IPS DF 6.9 (cell line): ENCODE measurements around the gene KRT81.

ENCODE experiments used
- DNase-seq: peaks from one replicate; pipeline ENCODE4 v3.0.0-alpha.2; 2013; ENCODE audit warnings: low read depth, low spot score
- H3K27ac ChIP-seq: one replicate; pipeline ENCODE4 v1.5.1; 2013; ENCODE audit warnings: low read length, control low read depth
- H3K27me3 ChIP-seq: 2 replicates; pipeline ENCODE4 v1.6.1; 2013; ENCODE audit warnings: mild to moderate bottlenecking, low read length; ENCODE audit not compliant: control insufficient read depth, insufficient read depth
- H3K36me3 ChIP-seq: 2 replicates; pipeline ENCODE4 v1.6.1; 2013; ENCODE audit warnings: low read length; ENCODE audit not compliant: control insufficient read depth, insufficient read depth
- H3K4me1 ChIP-seq: 2 replicates; pipeline ENCODE4 v1.6.1; 2013; ENCODE audit warnings: low read length; ENCODE audit not compliant: control insufficient read depth, insufficient read depth
- H3K4me3 ChIP-seq: 2 replicates; pipeline ENCODE4 v1.5.1; 2013; ENCODE audit warnings: mild to moderate bottlenecking, low read length
- H3K9me3 ChIP-seq: 2 replicates; pipeline ENCODE4 v1.6.1; 2013; ENCODE audit warnings: low read length, inconsistent platforms; ENCODE audit not compliant: control insufficient read depth, insufficient read depth
- WGBS: extraction: QIAGEN DNeasy Blood & Tissue Kit; methylation state at CpG from one replicate; pipeline ENCODE4 v1.1.7; 2013; ENCODE audit warnings: mixed read lengths, missing lambda C conversion rate; ENCODE audit not compliant: insufficient read length, insufficient coverage; 5-methylcytosine and 5-hydroxymethylcytosine counted together

The KRT81 gene

DNA sequence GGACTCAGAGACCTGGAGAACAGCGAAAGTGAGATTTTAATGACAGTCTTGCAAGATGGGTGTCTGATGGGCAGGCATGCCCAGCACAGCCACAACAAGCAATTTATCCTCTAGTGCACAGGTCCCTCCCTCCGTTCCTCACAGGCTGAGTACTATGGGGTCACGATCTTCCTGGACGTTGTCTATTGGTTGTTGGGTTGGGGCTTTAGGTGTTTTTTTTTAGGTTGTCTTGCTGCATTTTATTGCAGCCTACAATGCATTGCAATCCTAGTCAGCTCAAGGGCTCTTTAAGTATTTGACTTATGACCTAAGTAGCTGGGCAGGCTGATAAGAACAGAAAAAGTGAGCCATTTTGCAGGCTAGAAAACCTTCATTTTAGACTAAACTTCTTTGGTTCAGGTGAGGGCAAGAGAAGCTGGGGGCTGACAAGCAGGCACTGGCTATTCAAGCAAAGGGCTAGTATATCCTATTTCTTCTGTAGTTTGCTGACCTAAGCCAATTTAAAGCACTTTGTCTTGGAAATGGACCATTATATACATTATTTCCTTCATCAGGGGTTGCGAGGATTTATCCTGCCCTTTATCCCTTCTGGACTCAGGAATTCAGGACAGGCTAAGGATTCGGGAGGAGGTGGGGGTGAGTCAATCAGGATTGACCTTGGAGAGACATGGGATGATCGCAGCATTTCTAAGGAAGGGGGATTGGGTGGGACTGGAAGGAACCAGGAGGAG lies 52.3 kb downstream of the KRT81 start:
- Histone ChIP-seq H3K36me3 (no peaks in the 10 kb centered on the region), H3K27me3 (no peaks in the 10 kb centered on the region), H3K4me3 (no peak overlapping the region), H3K4me1 (peaks cover 8% of the 10 kb centered on the region), H3K27ac (no peak overlapping the region), H3K9me3 (no peaks in the 10 kb centered on the region)
- no peak for DNase-seq
- WGBS = no CpG with 5 or more reads among the region's 7 CpGs

DNA sequence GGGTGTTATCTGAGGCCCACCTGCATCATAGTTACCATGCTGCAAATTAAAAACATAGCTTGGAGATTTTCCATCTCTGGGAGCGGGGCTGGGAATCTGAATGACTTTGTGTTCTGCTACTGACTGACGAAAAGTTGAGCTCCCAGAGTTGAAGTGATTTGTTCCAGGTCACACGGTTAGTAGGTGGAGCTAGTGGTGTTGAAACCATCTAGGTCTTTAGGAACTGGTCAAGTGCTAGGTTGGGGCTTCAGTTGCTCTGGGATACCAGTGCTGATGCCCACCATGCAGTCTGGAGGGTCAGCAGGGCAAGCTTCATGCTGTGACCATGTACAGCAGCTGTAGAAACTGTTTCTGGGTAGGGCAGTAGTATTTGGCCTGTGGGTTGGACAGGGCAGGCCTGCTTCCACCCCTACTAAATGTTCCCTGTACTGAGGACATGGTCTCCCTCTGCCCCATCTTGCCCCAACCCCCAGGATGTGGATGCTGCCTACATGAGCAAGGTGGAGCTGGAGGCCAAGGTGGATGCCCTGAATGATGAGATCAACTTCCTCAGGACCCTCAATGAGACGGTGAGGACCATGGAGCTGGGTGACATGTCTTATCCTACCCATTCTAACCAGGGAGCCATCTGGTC lies 53.0 kb downstream of the KRT81 start:
- H3K4me1 ChIP-seq = peaks cover 5% of the 10 kb centered on the region
- no peak overlapping the region for H3K4me3 ChIP-seq
- H3K36me3 ChIP-seq = no peaks in the 10 kb centered on the region
- no peaks in the 10 kb centered on the region; the same call in 1 of the 2 replicates for H3K27me3 ChIP-seq
- H3K9me3 ChIP-seq = no peaks in the 10 kb centered on the region
- no CpG with 5 or more reads among the region's 4 CpGs for WGBS
- DNase-seq = no peak
- no peak overlapping the region for H3K27ac ChIP-seq

DNA sequence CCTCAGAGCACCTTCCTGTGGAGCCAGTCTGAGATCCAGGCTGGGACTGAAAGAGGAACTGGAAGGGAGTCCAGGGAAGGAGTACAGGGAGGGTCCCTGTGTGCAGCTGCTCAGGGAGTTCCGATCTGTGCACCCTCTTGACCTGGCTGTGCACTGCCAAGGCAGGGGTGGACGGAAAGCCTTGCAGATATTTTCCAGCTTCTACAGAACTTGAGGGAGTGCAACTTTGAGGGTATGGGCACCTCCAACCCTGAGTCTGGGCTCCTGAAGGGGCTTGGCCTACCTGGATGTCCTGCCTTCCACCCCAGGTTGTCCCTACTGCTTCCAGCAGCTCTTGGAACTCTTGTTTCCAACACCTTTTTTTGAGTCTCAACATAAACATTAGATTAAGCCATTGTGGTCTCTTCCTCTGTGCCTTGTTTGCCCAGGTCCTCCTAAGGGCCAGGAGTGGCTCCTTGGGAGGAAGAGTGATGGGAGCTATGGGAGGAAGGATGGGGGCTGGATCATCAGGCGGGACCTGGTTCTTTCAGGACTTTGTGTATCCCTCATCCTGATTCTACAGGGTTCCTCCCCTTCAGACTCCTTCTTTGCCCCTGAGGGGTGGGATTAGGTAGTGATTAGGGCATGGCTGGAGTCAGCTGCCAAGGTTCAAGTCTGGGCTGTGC lies 54.8 kb downstream of the KRT81 start:
- no peaks in the 10 kb centered on the region for H3K9me3 ChIP-seq
- H3K4me1 ChIP-seq = peaks cover 9% of the 10 kb centered on the region
- H3K27ac ChIP-seq = no peak overlapping the region
- H3K27me3 ChIP-seq = peaks cover 11% of the 10 kb centered on the region; the same call in 1 of the 2 replicates
- H3K36me3 ChIP-seq = no peaks in the 10 kb centered on the region
- no peak overlapping the region for H3K4me3 ChIP-seq
- no peak for DNase-seq
- WGBS = no CpG with 5 or more reads among the region's 3 CpGs
